CMK (cell line): Measurements from ENCODE around the gene KIF18A.
"Not testable (repeated sequence)": the region's sequence is repeated elsewhere in the genome, so short reads cannot be mapped to it uniquely, and the experiment has no call there.

ENCODE experiments used
- DNase-seq: peaks from one replicate; pipeline ENCODE4 v3.0.0-alpha.2; 2010; ENCODE audit warnings: low read depth

KIF18A gene

GRCh38 chr11:28107750-28108618 lies at the start of gene KIF18A, which contains the start of gene METTL15:
TSS of gene KIF18A (minus strand) at chr11:28108156. CDS start at chr11:28097947, 10,209 bp downstream.
TSS of gene METTL15 (plus strand) at chr11:28108388. CDS start at chr11:28113335, 4,947 bp downstream.
- peak; percentile 90 for DNase-seq

GRCh38 chr11:28153586-28153985 lies 45.6 kb upstream of the KIF18A start:
- DNase-seq, result no peak

DNA sequence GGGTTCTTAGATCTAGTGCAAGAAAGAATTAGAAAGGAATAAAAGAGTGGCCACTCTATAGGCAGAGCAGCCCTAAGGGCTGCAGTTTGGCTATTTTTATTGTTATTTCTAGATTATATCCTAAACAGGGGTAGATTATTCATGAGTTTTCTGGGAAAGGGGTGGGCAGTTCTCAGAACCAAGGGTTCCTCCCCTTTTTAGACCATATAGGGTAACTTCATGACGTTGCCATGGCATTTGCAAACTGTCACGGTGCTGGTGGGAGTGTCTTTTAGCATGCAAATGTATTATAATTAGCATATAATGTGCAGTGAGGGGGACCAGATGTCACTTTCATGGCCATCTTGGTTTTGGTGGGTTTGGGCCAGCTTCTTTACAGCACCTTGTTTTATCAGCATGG lies 44.8 kb upstream of the KIF18A start:
- no peak for DNase-seq

DNA sequence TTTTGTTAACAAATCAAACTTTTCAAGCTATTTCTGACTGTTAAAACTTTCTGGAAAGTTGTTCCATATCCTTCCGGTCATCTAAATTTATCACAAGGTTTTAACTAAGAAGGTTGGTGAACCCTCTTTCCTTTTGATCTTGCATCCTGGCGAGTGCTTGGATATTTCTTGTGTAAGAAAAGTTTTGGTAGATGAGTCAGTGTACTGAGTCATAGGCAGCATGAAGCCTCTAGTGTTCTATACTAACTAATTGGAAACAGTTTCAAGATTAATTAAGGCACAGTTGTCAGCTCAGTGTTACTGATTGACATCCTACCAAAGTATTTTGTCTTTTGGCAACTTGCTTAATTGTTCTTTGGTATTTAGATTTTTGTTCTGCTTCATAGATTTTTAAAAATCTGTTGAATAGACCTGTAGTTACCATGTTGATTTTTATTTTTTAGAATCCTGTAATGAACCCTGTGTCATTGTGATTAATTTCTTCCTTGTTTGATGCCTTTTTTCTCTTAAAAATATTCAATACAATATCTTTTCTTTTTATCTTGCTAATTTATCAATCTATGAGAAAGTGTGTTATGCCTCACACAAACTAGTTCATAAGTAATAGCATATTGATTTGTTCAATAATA lies 38.3 kb upstream of the KIF18A start:
- DNase-seq, result no peak

DNA sequence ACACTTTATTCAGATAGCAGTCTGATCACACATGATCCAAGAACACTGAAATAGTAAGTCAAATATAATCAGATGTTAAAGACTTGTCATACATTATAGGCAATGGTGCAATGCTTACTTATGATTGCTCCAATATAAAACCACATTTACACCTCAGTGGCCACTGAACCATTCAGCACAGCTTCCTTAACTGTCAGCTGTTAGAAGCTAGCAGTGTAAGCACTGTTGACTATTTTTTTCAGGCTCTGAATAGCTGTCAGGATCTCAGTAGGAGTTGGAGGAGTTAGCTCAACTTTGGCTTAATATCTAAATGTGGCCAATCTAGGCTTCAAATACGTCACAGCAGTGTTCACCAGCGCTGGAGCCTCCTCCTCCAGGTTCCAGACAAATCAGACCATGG lies 36.9 kb upstream of the KIF18A start:
- no peak for DNase-seq

GRCh38 chr11:28142724-28143123 lies 34.8 kb upstream of the KIF18A start:
- no peak for DNase-seq

DNA sequence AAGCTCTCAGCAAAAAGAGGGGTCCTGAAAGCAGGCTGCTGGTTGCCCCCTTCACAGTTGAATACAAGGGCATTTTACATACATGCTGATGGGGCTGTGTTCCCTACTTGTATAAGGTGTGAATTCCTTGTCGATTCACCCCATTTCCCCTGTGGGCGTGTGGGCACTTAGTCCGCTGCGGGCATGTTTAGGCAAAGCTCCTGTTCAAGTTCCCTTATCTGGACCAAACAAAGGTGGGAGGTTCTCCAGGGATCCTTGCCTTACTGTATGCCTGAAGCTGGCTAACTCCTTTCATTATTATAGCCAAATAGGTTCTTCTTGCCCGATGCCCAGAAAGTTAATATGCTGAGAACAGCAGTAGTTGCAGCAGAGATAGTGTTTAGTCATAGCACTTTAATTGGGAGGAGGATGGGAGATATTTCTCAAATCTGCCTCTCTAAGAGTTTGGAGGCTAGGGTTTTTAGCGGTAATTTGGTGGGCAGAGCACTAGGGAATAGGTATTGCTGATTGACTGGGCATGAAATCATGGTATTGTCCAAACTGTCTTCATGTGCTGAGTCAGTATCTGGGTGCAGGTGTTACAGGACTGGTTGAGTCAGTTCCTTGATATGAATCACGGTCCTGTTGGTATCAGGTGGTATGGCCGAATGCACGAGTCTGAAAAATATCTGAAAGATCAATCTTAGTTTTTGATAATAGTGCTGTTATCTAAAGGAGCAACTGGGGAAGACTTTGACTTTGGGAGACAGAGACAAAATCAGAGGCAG lies 32.9 kb upstream of the KIF18A start:
- no peak for DNase-seq

DNA sequence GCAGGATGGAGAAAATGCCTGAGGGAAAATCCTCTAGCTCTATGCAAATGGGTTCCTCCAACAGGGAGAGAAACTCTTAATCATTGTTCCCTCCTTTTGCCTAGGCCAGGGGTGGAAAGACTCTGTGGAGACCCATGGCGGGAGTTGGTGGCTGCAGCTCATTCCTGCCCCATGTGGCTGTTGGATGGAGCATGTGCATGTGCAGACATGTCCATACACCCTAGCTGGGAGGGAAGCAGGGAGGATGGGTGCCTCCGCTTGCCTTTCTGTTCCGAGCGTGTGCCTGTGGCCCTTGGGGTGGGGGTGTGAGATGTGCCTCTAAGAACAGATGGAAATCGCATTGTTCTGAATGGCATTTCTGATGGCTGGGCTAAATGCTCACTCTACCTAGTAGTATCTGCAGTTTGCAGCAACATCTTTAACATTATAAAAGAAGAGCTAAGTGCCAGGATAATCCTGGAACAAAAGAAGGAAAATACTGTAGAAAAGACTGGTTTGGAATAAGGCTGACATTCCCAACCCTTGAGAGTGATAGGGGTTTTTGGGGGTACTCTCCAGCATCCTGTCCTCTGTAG lies 32.0 kb upstream of the KIF18A start:
- DNase-seq, result no peak

DNA sequence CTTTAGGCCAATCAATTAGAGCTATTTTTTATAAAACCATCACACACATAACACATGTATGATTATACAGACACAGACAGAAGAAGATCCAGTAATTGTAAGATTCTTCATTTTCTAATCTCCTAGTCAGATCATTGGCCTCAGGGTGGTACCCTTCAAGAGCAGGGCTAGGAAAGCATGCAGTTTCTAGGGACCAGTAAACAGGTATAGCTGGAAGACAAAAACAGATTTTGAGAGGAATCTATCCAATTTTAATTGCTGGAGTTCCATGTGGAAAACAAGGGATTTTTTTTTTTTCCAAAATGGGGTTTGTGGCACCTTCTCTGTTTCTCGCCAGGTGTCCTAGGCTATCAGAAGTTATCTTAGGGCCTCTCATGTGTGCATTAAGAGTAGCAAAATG lies 29.9 kb upstream of the KIF18A start:
- no peak for DNase-seq

DNA sequence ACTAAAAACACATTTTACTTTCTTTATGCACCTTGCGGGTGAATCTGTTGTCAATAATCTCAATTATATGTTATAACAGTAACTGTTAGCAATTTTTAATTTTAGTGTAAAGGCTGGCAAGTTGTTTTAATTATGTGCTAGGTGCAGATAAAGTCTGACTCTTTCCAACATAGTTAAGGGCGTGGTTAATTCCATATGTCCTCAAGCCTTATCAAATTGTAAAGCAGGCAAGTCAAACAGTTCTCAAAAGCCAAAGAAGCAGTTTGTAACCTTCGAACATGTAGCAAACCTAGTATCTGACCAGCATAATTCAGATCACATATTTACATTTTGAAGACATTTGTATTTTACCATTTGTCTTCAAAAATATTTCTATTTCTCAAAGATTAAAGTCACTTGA lies 29.4 kb upstream of the KIF18A start:
- no peak for DNase-seq

GRCh38 chr11:28136157-28136556 lies 28.2 kb upstream of the KIF18A start:
- not testable (repeated sequence) for DNase-seq

- DNase-seq, result no peak
These were observed 25.2 kb upstream of the KIF18A start for GRCh38 chr11:28133146-28133545.

DNA sequence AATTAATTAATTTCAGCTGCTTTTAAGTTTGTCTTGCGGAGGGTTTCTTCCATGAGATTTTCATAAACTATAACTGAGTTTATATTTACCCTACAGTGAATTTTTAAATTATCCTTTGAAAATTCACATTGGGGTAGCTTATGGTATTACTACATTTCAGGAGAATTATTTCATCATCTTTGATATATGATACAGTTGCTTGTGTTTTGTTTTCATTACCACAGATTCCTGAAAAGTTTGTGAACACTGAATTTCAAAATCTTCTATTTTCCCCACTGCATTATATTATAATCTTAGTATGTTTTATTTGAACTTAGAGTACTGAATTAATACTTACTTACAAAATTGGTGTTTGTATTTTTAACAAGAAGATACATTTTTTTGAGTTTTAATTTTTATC lies 24.6 kb upstream of the KIF18A start:
- DNase-seq, result no peak

DNA sequence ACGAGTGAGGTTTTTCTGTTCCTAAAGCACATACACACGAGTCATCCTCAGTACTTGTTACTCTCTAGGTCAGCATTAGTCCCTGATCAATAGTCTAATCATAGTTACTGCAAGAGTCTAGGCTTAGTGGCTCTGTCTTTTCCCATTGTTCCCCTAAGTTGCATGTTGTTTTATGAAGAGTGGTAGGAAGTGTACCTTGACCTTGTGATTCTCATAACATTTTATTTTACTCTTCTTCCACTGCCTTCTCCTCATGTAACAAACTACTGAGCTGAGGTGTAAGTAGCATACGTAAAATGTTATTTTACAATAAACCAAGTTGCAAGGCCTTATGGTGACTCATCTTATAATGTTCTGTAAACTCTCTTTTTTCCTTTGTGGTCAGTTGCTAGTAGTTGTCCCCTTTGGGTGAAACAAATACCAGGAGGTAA lies 15.2 kb upstream of the KIF18A start:
- no peak for DNase-seq

DNA sequence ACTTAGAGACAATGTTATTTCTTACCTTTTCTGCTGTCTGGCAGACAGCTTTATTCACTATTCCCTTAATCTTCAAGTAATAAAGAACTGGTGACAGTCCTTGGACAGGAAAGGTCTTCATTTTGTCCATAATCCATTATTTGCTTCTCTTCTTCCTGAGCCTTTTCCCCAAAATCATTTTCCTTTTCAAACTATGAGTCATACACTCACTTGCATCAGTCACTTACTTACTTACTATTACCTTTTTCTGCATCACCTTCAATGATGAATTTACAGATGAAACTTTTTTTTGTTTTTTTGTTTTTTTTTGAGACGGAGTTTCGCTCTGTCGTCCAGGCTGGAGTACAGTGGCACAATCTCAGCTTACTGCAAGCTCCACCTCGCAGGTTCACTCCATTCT lies 9.8 kb upstream of the KIF18A start:
- no peak for DNase-seq

DNA sequence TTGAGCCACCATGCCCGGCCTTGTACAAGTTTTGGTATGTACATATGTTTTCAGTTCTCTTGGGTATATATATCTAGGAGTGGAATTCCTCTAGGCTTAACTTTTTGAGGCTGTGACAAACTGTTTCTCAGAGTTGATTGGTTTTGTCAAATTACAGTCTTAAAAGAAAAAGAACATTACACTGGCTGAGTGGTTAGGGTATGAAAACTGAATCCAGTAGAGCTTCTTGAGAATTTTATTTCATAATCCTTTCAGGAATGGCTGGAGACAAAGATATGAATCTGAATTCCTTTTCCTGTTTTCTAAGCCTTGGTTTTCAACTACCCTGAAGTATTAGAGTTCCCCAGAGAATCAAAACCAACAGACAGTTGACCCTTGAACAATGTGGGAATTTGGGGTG lies 6.8 kb upstream of the KIF18A start:
- no peak for DNase-seq

DNA sequence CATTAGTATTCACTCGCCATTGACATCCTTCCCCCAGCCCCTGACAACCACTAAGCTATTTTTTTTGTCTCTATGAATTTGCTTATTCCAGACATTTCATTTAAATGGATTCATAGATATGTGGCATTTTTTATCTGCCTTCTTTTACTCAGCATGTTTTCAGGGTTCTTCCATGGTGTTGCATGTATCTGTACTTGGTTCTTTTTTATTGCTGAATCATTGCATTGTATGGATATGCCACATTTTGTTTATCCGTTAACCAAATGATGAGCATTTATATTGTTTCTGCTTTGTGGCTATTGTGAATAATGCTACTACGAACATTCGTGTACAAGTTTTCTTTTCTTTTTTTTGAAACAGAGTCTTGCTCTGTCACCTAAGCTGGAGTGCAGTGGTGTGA lies 6.2 kb upstream of the KIF18A start:
- no peak for DNase-seq

GRCh38 chr11:28110821-28111200 lies 2.9 kb upstream of the KIF18A start:
- DNase-seq, result no peak

DNA sequence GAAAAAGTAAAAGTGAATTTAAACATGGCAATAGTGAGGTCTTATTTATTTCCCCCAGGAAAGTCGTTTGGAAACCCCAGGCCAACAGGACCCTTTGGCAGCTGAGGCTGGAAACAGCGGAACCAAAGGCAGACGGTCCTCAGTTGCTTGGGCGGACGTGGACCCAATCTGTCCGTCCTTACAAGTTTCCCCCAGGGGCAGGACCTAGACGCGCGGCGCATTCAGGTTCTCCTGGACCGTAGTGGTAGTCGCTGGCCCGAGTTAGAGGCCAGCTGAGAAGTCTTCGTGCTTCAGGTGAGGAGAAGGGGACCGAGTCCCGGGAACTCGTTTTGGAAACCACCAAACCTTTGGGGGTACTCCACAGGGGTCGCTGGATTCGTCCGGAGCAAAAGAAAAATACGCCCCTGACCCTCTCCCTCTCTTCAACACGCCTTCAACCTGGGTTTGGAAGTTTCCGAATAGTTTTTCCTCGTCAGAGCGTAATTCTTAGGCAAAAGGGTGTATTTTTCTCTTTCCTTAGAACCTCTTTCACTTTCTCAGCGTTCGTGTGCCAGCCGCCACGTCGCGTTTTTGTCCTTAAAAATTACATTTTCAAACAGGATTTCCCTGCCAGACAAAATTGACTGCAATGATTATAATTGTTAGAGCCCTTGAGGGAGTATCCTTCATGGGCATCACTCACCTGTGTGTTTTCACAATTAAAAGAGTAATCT lies 2.3 kb upstream of the KIF18A start:
- no peak for DNase-seq

GRCh38 chr11:28108958-28109357 lies 1.0 kb upstream of the KIF18A start:
- no peak for DNase-seq

- DNase-seq, result no peak
These were observed 686 bp downstream of the KIF18A start for GRCh38 chr11:28107191-28107749.
